GM23338 (cell line): Measurements from ENCODE around the gene FHOD1. TPM values are rescaled to one million over a fixed set of nuclear protein-coding genes. Genes with fewer than 3 reads are reported as not detected.

Source experiments
- ATAC-seq: fragments of 200-7000 bp; cut with Tn5 transposase; 3 replicates; pipeline ENCODE4 v1.9.1; 2020
- DNase-seq: peaks from one replicate; pipeline ENCODE4 v3.0.0-alpha.2; 2015; ENCODE audit warnings: low spot score
- H2AFZ ChIP-seq: fragments of 200-600 bp; sonication (generic); 2 replicates; pipeline ENCODE4 v1.8.0; 2016; ENCODE audit warnings: antibody characterized with exemption, mild to moderate bottlenecking, moderate library complexity
- H3F3A ChIP-seq: fragments of 200-600 bp; sonication (generic); replicated peaks from 2 replicates; pipeline ENCODE4 v1.8.0; 2017; ENCODE audit warnings: antibody characterized with exemption, mixed run types, low read depth
- H3K27ac ChIP-seq: fragments of 200-600 bp; sonication (generic); 2 replicates; pipeline ENCODE4 v1.6.1; 2016; ENCODE audit warnings: low read depth
- H3K27me3 ChIP-seq: fragments of 200-600 bp; sonication (generic); 2 replicates; pipeline ENCODE4 v1.8.0; 2016; ENCODE audit warnings: mild to moderate bottlenecking, mixed run types, moderate library complexity; ENCODE audit not compliant: insufficient read depth
- H3K36me3 ChIP-seq: fragments of 200-600 bp; sonication (generic); 2 replicates; pipeline ENCODE4 v1.8.0; 2016; ENCODE audit warnings: mild to moderate bottlenecking; ENCODE audit not compliant: insufficient read depth
- H3K4me1 ChIP-seq: fragments of 200-600 bp; sonication (generic); 2 replicates; pipeline ENCODE4 v1.8.0; 2016; ENCODE audit warnings: mild to moderate bottlenecking, moderate library complexity; ENCODE audit not compliant: insufficient read depth
- H3K4me2 ChIP-seq: fragments of 200-600 bp; sonication (generic); 2 replicates; pipeline ENCODE4 v1.7.1; 2017; ENCODE audit warnings: mixed run types
- H3K4me3 ChIP-seq: fragments of 200-600 bp; sonication (generic); 2 replicates; pipeline ENCODE4 v1.6.1; 2016; ENCODE audit warnings: mixed run types
- H3K79me2 ChIP-seq: fragments of 200-600 bp; sonication (generic); replicated peaks from 2 replicates; pipeline ENCODE4 v1.8.0; 2017; ENCODE audit warnings: mild to moderate bottlenecking; ENCODE audit not compliant: insufficient read depth
- H3K9me2 ChIP-seq: fragments of 200-600 bp; sonication (generic); 2 replicates; pipeline ENCODE4 v1.8.0; 2017; ENCODE audit not compliant: insufficient read depth
- H4K20me1 ChIP-seq: fragments of 200-600 bp; sonication (generic); replicated peaks from 2 replicates; pipeline ENCODE4 v1.8.0; 2017; ENCODE audit warnings: mild to moderate bottlenecking; ENCODE audit not compliant: insufficient read depth
- H3K27ac Mint-ChIP-seq: 2 replicates; pipeline ENCODE4 v1.8.0; 2020; ENCODE audit warnings: inconsistent platforms, mild to moderate bottlenecking, moderate library complexity, mixed read lengths
- H3K27me3 Mint-ChIP-seq: 3 replicates; pipeline ENCODE4 v1.8.0; 2022; ENCODE audit warnings: low read depth, mild to moderate bottlenecking, moderate library complexity, mixed read lengths, inconsistent platforms; ENCODE audit not compliant: insufficient read depth, poor library complexity
- H3K36me3 Mint-ChIP-seq: 3 replicates; pipeline ENCODE4 v1.8.0; 2021; ENCODE audit warnings: low read depth, mild to moderate bottlenecking, inconsistent platforms, moderate library complexity, mixed read lengths
- H3K4me1 Mint-ChIP-seq: 3 replicates; pipeline ENCODE4 v1.8.0; 2020; ENCODE audit warnings: mild to moderate bottlenecking, inconsistent platforms, mixed read lengths
- H3K4me3 Mint-ChIP-seq: 3 replicates; pipeline ENCODE4 v1.8.0; 2021; ENCODE audit warnings: moderate library complexity, mild to moderate bottlenecking, inconsistent platforms, mixed read lengths
- H3K9me3 Mint-ChIP-seq: 3 replicates; pipeline ENCODE4 v1.8.0; 2020; ENCODE audit warnings: moderate library complexity, mild to moderate bottlenecking, inconsistent platforms, mixed read lengths
- CREB1 ChIP-seq: fragments of 250-450 bp; sonication (Bioruptor Pico); IDR thresholded peaks from 2 replicates; pipeline ENCODE4 v1.5.0; 2020; ENCODE audit warnings: low read depth, mild to moderate bottlenecking, moderate library complexity
- EZH2 ChIP-seq: fragments of 200-600 bp; sonication (generic); IDR thresholded peaks from one replicate; pipeline ENCODE4 v1.8.0; 2017; ENCODE audit warnings: antibody characterized with exemption, mild to moderate bottlenecking, low read depth; ENCODE audit not compliant: unreplicated experiment
- EZH2phosphoT487 ChIP-seq: fragments of 200-600 bp; sonication (generic); IDR thresholded peaks from one replicate; pipeline ENCODE4 v1.8.1; 2018; ENCODE audit warnings: antibody characterized with exemption; ENCODE audit not compliant: unreplicated experiment
- POLR2AphosphoS5 ChIP-seq: IDR thresholded peaks from 2 replicates; pipeline ENCODE4 v1.6.1; 2016; ENCODE audit warnings: antibody characterized with exemption, low read depth
- REST ChIP-seq: IDR thresholded peaks from one replicate; pipeline ENCODE4 v1.6.1; 2018; ENCODE audit warnings: antibody characterized with exemption; ENCODE audit not compliant: unreplicated experiment
- STAT1 ChIP-seq: IDR thresholded peaks from one replicate; pipeline ENCODE4 v1.6.1; 2016; ENCODE audit warnings: antibody characterized with exemption; ENCODE audit not compliant: unreplicated experiment
- ZNF114 ChIP-seq: fragments of 250-450 bp; sonication (Bioruptor Pico); IDR thresholded peaks from 2 replicates; pipeline ENCODE4 v1.5.0; 2020; ENCODE audit warnings: mild to moderate bottlenecking, moderate library complexity
- ZNF331 ChIP-seq: fragments of 250-450 bp; sonication (Bioruptor Pico); IDR thresholded peaks from 2 replicates; pipeline ENCODE4 v1.5.0; 2020; ENCODE audit warnings: low read depth, mild to moderate bottlenecking, moderate library complexity
- polyA plus RNA-seq: library from polyadenylated mRNA; unstranded; fragments of >200 nt; fragmentation: Nextera tagmentation; extraction: Ambion mirVana; gene quantifications from 2 replicates; pipeline ENCODE4 v1.2.1, GENCODE V29; 2016
- total RNA-seq: library from RNA; depleted of rRNA; stranded (reverse); fragments of >200 nt; shearing (Covaris generic); gene quantifications from 2 replicates; pipeline ENCODE4 v1.2.3, GENCODE V29; 2014
- TF ChIP-seq, protein P1 (sequence below): fragments of 250-450 bp; sonication (Bioruptor Pico); IDR thresholded peaks from 2 replicates; pipeline ENCODE4 v1.5.0; 2020; ENCODE audit warnings: mild to moderate bottlenecking, moderate library complexity
- TF ChIP-seq, protein P2 (sequence below): IDR thresholded peaks from 2 replicates; pipeline ENCODE4 v1.6.1; 2016; ENCODE audit warnings: antibody characterized with exemption

FHOD1 gene
- total and polyA plus RNA-seq, 2 experiments from 2014 or later: 26.2 to 52.7 TPM

DNA sequence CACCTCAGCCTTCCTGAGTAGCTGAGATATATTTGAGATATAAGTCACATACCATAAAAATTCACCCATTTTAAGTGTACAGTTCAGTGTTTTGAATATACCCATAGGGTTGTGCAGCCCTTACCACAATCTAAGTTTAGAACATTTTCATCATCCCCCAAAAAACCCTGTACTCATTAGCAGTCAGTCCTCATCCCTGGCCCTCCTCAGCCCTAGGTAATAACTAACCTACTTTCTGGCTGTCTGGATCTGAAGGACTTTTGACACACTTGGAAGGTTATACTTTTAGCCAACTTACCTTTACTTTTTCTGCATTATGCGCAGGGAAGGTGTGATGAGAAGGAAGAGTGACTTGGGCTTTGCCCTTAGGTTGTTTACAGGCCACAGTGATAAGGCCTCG is 28.0 kb upstream of the FHOD1 start (continued):
- TF ChIP-seq, protein P1, sequence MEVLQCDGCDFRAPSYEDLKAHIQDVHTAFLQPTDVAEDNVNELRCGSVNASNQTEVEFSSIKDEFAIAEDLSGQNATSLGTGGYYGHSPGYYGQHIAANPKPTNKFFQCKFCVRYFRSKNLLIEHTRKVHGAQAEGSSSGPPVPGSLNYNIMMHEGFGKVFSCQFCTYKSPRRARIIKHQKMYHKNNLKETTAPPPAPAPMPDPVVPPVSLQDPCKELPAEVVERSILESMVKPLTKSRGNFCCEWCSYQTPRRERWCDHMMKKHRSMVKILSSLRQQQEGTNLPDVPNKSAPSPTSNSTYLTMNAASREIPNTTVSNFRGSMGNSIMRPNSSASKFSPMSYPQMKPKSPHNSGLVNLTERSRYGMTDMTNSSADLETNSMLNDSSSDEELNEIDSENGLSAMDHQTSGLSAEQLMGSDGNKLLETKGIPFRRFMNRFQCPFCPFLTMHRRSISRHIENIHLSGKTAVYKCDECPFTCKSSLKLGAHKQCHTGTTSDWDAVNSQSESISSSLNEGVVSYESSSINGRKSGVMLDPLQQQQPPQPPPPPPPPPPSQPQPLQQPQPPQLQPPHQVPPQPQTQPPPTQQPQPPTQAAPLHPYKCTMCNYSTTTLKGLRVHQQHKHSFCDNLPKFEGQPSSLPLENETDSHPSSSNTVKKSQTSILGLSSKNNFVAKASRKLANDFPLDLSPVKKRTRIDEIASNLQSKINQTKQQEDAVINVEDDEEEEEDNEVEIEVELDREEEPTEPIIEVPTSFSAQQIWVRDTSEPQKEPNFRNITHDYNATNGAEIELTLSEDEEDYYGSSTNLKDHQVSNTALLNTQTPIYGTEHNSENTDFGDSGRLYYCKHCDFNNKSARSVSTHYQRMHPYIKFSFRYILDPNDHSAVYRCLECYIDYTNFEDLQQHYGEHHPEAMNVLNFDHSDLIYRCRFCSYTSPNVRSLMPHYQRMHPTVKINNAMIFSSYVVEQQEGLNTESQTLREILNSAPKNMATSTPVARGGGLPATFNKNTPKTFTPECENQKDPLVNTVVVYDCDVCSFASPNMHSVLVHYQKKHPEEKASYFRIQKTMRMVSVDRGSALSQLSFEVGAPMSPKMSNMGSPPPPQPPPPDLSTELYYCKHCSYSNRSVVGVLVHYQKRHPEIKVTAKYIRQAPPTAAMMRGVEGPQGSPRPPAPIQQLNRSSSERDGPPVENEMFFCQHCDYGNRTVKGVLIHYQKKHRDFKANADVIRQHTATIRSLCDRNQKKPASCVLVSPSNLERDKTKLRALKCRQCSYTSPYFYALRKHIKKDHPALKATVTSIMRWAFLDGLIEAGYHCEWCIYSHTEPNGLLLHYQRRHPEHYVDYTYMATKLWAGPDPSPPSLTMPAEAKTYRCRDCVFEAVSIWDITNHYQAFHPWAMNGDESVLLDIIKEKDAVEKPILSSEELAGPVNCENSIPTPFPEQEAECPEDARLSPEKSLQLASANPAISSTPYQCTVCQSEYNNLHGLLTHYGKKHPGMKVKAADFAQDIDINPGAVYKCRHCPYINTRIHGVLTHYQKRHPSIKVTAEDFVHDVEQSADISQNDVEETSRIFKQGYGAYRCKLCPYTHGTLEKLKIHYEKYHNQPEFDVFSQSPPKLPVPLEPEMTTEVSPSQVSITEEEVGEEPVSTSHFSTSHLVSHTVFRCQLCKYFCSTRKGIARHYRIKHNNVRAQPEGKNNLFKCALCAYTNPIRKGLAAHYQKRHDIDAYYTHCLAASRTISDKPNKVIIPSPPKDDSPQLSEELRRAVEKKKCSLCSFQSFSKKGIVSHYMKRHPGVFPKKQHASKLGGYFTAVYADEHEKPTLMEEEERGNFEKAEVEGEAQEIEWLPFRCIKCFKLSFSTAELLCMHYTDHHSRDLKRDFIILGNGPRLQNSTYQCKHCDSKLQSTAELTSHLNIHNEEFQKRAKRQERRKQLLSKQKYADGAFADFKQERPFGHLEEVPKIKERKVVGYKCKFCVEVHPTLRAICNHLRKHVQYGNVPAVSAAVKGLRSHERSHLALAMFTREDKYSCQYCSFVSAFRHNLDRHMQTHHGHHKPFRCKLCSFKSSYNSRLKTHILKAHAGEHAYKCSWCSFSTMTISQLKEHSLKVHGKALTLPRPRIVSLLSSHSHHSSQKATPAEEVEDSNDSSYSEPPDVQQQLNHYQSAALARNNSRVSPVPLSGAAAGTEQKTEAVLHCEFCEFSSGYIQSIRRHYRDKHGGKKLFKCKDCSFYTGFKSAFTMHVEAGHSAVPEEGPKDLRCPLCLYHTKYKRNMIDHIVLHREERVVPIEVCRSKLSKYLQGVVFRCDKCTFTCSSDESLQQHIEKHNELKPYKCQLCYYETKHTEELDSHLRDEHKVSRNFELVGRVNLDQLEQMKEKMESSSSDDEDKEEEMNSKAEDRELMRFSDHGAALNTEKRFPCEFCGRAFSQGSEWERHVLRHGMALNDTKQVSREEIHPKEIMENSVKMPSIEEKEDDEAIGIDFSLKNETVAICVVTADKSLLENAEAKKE (CRISPR knock-in tag): no peak
- TF ChIP-seq CREB1 (CRISPR knock-in tag): no peak

DNA sequence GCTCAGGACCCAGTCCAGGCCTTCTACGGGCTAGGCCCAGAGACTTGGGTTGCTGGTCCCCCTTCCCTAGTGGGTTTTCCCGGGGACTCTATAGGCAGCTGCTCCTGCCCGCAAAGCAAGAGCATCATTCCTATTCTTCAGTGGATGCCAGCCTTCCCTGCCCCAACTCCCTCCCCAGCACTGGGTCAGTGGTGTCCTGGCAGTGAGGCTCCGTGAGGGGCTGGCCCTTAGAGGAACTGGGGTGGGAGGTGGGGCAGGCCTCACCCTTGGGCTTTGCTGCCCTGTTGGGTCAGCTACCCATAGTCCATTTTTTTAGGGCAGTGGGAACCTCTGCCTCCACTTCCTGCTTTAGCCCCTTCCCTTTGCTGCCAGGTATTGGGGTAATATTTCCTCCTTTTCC is 24.2 kb upstream of the FHOD1 start:
- no peaks in the 10 kb centered on the region for H3K36me3 ChIP-seq
- no peaks in the 10 kb centered on the region for H3K9me2 ChIP-seq
- no peak overlapping the region for H3K27ac ChIP-seq
- DNase-seq (no peak), ATAC-seq (no peak)
- Mint-ChIP-seq H3K27me3 (peaks cover 12% of the 10 kb centered on the region), H3K9me3 (no peaks in the 10 kb centered on the region), H3K4me3 (no peak overlapping the region), H3K4me1 (no peaks in the 10 kb centered on the region), H3K27ac (no peak overlapping the region), H3K36me3 (no peaks in the 10 kb centered on the region; the same call in 2 of the 3 replicates)
- peaks cover 7% of the 10 kb centered on the region; the same call in 1 of the 2 replicates for H3K4me1 ChIP-seq
- no peak overlapping the region for H3K4me3 ChIP-seq
- no peaks in the 10 kb centered on the region for H3K27me3 ChIP-seq
- no peak overlapping the region for H2AFZ ChIP-seq
- H4K20me1 ChIP-seq: peaks cover 3% of the 10 kb centered on the region
- no peak overlapping the region for H3K4me2 ChIP-seq
- no peaks in the 10 kb centered on the region for H3K79me2 ChIP-seq
- no peaks in the 10 kb centered on the region for H3F3A ChIP-seq
- TF ChIP-seq CREB1 (CRISPR knock-in tag) (no peak), REST (no peak), POLR2AphosphoS5 (no peak), STAT1 (no peak), EZH2phosphoT487 (no peak), EZH2 (no peak), ZNF114 (CRISPR knock-in tag) (no peak), ZNF331 (CRISPR knock-in tag) (no peak)
- TF ChIP-seq, protein P2, sequence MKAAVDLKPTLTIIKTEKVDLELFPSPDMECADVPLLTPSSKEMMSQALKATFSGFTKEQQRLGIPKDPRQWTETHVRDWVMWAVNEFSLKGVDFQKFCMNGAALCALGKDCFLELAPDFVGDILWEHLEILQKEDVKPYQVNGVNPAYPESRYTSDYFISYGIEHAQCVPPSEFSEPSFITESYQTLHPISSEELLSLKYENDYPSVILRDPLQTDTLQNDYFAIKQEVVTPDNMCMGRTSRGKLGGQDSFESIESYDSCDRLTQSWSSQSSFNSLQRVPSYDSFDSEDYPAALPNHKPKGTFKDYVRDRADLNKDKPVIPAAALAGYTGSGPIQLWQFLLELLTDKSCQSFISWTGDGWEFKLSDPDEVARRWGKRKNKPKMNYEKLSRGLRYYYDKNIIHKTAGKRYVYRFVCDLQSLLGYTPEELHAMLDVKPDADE: no peak
